ENCODE measurements around the gene NRG3.

The NRG3 gene

DNA sequence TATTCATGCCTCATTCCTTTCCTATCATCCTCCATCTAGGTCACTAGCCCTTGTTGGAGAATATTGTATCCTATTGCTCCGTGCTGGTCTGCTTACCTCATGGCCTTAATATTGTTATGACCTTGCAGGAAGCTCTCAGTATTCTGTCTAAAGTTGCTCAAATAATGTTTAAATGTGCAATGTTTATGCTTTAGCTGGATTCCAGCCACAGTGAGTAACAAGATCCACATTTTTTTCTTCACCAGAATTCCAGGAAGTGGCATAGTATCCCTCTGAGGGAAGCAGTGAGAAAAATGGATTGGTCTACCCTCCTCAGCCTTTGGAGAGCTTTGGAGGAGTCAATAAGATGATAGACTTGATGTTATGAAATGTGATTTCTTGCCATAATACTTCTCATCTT is 402.6 kb downstream of the NRG3 start:
- Histone ChIP-seq H3K27ac (ENCODE audit: low read depth, low read length, poor library complexity, severe bottlenecking) (peak overlapping the region; percentile 74), H3K9ac (ENCODE audit: low read length) (peak overlapping the region; percentile 16), H3K27me3 (ENCODE audit: insufficient read depth, low read length) (no peaks in the 10 kb centered on the region), H3K4me2 (ENCODE audit: low read length) (peak overlapping the region; percentile 56), H3K79me2 (ENCODE audit: insufficient read depth, low read length) (no peaks in the 10 kb centered on the region), H2AFZ (ENCODE audit: low read length) (0 out of 2 replicates have a peak overlapping the region, but pooled peaks have one; percentile 1), H3F3A (ENCODE audit: insufficient read depth, low read length) (no peaks in the 10 kb centered on the region), H3K9me3 (ENCODE audit: low read length) (no peaks in the 10 kb centered on the region; the same call in 1 of the 2 replicates), H3K9me2 (ENCODE audit: low read depth, low read length) (no peaks in the 10 kb centered on the region), H3K4me1 (ENCODE audit: insufficient read depth, low read length, severe bottlenecking) (peaks cover 43% of the 10 kb centered on the region), H3K36me3 (ENCODE audit: insufficient read depth, low read length) (no peaks in the 10 kb centered on the region), H3K4me3 (ENCODE audit: low read depth, low read length, poor library complexity, severe bottlenecking) (peak overlapping the region; percentile 36), H4K20me1 (ENCODE audit: insufficient read depth, low read length) (no peaks in the 10 kb centered on the region)
- TF ChIP-seq, protein P1, sequence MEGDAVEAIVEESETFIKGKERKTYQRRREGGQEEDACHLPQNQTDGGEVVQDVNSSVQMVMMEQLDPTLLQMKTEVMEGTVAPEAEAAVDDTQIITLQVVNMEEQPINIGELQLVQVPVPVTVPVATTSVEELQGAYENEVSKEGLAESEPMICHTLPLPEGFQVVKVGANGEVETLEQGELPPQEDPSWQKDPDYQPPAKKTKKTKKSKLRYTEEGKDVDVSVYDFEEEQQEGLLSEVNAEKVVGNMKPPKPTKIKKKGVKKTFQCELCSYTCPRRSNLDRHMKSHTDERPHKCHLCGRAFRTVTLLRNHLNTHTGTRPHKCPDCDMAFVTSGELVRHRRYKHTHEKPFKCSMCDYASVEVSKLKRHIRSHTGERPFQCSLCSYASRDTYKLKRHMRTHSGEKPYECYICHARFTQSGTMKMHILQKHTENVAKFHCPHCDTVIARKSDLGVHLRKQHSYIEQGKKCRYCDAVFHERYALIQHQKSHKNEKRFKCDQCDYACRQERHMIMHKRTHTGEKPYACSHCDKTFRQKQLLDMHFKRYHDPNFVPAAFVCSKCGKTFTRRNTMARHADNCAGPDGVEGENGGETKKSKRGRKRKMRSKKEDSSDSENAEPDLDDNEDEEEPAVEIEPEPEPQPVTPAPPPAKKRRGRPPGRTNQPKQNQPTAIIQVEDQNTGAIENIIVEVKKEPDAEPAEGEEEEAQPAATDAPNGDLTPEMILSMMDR (IDR thresholded peaks at IDR 0.05; ENCODE audit: low read length): no peak
- TF ChIP-seq EZH2 (IDR thresholded peaks at IDR 0.05; ENCODE audit: borderline replicate concordance, low read length): no peak

DNA sequence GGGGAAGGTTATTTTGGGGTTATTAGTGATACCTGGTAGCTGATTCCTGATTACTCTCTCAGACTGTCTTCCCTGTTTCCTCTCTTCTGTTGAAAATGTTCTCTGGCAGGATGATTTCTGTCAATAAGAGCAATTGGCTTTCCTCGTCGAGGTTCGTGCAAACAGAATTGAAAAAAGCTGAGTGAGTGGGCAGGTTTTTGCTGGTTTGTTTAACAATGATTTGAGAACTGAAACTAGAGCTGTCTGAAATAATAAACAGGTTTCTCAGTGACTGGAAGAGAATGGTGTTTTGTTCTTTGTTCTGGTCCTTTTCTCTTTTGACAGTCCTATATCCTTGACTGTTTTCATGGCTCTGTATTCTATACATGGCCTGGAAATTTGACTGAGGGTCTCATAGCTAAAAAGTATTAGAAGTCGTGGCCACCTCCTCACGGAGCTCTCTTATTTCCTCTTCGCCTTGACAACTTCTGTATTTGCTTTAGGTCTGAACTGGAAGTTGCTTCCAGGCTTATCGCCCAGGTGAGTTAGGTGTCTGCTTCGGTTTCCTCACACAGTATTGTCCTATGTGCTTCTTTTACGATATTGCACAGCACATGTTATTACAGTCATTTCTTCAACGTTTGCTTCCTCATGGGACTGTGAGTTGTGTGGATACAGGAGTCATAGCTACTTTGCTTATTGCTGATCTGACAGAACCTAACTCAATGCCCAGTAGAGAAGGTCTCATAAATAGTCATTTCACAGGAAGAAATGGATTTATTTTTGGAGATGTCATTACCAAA is 403.6 kb downstream of the NRG3 start:
- peak overlapping the region; percentile 16 for H3K9ac ChIP-seq (ENCODE audit: low read length)
- H3K27ac ChIP-seq (ENCODE audit: low read depth, low read length, poor library complexity, severe bottlenecking): peak overlapping the region; percentile 74
- no peaks in the 10 kb centered on the region for H3K79me2 ChIP-seq (ENCODE audit: insufficient read depth, low read length)
- TF ChIP-seq, protein P1 (IDR thresholded peaks at IDR 0.05; ENCODE audit: low read length): no peak
- no peak for TF ChIP-seq EZH2 (IDR thresholded peaks at IDR 0.05; ENCODE audit: borderline replicate concordance, low read length)
- H3K36me3 ChIP-seq (ENCODE audit: insufficient read depth, low read length): no peaks in the 10 kb centered on the region
- H3K4me1 ChIP-seq (ENCODE audit: insufficient read depth, low read length, severe bottlenecking): peaks cover 43% of the 10 kb centered on the region
- H3K4me2 ChIP-seq (ENCODE audit: low read length): peak overlapping the region; percentile 56
- no peaks in the 10 kb centered on the region; the same call in 1 of the 2 replicates for H3K9me3 ChIP-seq (ENCODE audit: low read length)
- H3K27me3 ChIP-seq (ENCODE audit: insufficient read depth, low read length): no peaks in the 10 kb centered on the region
- H3F3A ChIP-seq (ENCODE audit: insufficient read depth, low read length): no peaks in the 10 kb centered on the region
- H4K20me1 ChIP-seq (ENCODE audit: insufficient read depth, low read length): no peaks in the 10 kb centered on the region
- no peaks in the 10 kb centered on the region for H3K9me2 ChIP-seq (ENCODE audit: low read depth, low read length)
- H3K4me3 ChIP-seq (ENCODE audit: low read depth, low read length, poor library complexity, severe bottlenecking): peak overlapping the region; percentile 36
- H2AFZ ChIP-seq (ENCODE audit: low read length): 0 out of 2 replicates have a peak overlapping the region, but pooled peaks have one; percentile 1

DNA sequence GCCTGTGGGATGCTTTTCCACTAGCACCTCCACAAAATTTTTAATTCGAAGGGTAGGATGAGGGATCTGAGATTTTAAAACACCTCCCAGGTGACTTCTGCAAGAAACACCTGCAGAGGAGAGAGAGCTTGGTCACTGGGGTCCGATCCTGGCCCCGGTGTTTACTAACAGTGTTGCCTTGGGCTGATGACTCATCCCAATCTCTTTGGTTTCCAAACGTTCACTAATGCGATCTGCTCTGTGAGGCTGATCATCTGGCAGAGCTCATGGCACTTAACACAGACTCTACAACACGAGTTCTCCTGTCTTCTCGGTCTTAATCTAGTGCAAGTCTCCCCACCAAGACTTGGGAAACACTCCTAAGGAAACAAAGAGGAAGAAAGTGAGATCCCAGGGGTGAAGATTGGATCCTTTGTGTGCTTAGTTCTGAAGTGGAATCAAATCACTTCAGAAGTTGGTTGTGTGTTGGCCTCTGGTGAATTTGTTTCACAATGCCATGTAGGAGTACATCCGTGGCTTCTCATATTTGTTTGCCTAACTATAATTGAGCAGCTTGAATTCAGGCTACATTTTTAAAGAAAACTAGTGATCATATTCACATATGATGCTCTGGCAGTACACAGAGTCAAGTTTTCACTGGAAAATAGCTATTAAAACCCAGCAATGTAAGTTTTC is 407.9 kb downstream of the NRG3 start:
- no peak overlapping the region for H3K27ac ChIP-seq (ENCODE audit: low read depth, low read length, poor library complexity, severe bottlenecking)
- no peak overlapping the region for H3K9ac ChIP-seq (ENCODE audit: low read length)
- no peaks in the 10 kb centered on the region for H3K9me2 ChIP-seq (ENCODE audit: low read depth, low read length)
- no peaks in the 10 kb centered on the region for H3K9me3 ChIP-seq (ENCODE audit: low read length)
- H2AFZ ChIP-seq (ENCODE audit: low read length): no peak overlapping the region
- no peaks in the 10 kb centered on the region for H4K20me1 ChIP-seq (ENCODE audit: insufficient read depth, low read length)
- TF ChIP-seq EZH2 (IDR thresholded peaks at IDR 0.05; ENCODE audit: borderline replicate concordance, low read length): no peak
- TF ChIP-seq, protein P1 (IDR thresholded peaks at IDR 0.05; ENCODE audit: low read length): no peak
- H3K4me2 ChIP-seq (ENCODE audit: low read length): peak overlapping the region; percentile 23; the same call in 1 of the 2 replicates
- H3K4me3 ChIP-seq (ENCODE audit: low read depth, low read length, poor library complexity, severe bottlenecking): no peak overlapping the region
- no peaks in the 10 kb centered on the region for H3F3A ChIP-seq (ENCODE audit: insufficient read depth, low read length)
- no peaks in the 10 kb centered on the region for H3K27me3 ChIP-seq (ENCODE audit: insufficient read depth, low read length)
- peaks cover 54% of the 10 kb centered on the region for H3K4me1 ChIP-seq (ENCODE audit: insufficient read depth, low read length, severe bottlenecking)
- no peaks in the 10 kb centered on the region for H3K36me3 ChIP-seq (ENCODE audit: insufficient read depth, low read length)
- H3K79me2 ChIP-seq (ENCODE audit: insufficient read depth, low read length): no peaks in the 10 kb centered on the region
